ENCODE data around the gene KLHL26.

Gene KLHL26

DNA sequence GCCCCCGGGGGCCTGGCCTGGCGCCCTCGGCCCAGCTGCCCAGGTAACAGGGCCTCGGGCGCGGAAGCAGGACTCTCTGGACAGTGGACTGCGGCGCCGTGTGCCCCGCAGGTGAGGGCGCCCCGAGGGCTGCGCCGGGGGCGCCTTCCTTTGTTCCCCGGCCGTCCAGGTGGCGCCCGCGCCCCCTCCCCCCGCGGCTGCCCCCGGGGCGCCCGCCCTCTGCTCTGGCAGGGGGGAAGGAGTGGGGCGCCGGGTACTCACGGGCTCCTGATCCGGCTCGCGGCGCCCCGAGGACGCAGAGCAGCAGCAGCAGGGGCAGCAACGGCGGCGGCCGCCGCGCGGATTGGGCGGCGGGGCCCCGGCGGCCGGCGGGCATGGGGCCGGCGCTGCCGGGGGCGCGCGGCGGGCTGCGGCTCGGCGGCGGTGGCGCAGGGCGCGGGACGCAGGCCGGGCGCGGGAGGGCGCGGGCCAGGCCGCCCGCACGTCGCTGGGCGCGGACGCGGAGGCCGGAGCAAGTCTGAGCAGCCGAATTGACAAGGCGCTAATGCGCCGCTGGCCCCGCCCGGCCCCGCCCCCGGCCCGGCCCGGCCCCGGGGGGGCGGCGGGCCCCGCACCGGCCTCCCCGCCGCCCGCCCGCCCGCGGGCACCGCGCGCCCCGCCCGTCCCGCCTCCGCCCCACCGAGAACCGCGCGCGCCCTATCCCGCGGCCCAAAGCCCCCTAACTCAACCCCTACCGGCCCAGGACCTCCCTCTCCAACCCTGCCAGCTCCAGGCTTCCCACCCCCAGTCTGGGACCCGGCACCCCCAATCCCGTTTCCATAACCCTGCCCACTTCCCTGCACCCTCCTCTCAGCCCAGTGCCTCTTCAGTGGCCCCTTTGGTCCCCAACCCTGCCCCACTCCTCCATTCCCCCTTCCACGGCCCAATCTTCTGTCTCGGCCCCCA lies 30.3 kb upstream of the KLHL26 start, which contains the start of gene CRLF1:
CRLF1 (minus strand) TSS at position 519 of the 945 bp plus-strand sequence; CDS start at position 376, 143 bp downstream.
- DNase-seq (ENCODE audit: extremely low spot score): no peak
- TF ChIP-seq, protein P1, sequence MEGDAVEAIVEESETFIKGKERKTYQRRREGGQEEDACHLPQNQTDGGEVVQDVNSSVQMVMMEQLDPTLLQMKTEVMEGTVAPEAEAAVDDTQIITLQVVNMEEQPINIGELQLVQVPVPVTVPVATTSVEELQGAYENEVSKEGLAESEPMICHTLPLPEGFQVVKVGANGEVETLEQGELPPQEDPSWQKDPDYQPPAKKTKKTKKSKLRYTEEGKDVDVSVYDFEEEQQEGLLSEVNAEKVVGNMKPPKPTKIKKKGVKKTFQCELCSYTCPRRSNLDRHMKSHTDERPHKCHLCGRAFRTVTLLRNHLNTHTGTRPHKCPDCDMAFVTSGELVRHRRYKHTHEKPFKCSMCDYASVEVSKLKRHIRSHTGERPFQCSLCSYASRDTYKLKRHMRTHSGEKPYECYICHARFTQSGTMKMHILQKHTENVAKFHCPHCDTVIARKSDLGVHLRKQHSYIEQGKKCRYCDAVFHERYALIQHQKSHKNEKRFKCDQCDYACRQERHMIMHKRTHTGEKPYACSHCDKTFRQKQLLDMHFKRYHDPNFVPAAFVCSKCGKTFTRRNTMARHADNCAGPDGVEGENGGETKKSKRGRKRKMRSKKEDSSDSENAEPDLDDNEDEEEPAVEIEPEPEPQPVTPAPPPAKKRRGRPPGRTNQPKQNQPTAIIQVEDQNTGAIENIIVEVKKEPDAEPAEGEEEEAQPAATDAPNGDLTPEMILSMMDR (IDR thresholded peaks at IDR 0.05; ENCODE audit: control extremely low read depth, extremely low read depth, low read depth, missing control alignments): no peak
- ChIA-PET CTCF (no interaction called here), POLR2A (no interaction called here)

DNA sequence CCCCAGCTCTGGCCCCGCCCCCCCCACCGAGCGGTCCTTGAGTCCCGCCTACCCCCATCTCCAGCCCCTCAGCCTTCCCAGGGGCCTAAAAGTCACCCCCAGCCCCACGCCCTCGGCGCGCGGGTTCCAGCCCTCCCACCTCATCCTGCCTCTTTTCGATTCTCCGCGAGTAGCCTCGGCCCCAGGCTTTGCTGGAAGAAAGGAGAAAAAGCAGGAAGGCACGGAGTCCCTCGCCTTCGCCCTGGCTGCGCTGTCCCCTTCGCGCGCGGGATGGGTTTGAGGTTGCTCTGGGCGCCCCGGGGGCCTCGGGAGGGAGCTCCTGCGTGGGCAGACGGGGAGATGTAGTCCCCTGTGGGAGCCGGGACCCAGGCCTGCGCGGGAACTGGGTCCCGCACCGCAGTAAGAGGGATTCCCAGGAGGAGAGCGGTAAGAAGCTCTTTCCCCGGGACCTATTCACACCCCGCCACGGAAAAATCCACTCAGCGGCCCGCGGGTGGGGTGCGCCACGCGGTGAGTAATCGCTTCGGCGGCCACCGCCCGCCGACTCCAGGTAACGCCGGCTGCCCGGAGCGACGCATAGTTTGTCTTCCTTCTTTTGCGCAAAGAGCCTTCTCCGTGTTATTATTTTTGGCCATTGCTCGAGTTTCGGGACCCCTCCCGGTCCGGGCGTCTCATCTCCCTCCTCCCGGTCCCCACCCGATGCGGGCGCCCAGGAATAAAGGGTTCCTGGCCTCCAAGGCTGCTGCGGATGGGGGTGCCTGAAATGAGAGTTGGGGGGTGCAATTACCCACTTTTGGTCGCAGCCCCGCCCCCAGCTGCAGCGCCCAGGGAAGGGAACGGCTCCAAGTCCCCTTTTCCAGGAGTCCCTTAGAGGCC lies 29.4 kb upstream of the KLHL26 start:
- CTCF ChIA-PET: no interaction called here
- TF ChIP-seq, protein P1 (IDR thresholded peaks at IDR 0.05; ENCODE audit: control extremely low read depth, extremely low read depth, low read depth, missing control alignments): no peak
- POLR2A ChIA-PET: no interaction called here
- no peak for DNase-seq (ENCODE audit: extremely low spot score)

DNA sequence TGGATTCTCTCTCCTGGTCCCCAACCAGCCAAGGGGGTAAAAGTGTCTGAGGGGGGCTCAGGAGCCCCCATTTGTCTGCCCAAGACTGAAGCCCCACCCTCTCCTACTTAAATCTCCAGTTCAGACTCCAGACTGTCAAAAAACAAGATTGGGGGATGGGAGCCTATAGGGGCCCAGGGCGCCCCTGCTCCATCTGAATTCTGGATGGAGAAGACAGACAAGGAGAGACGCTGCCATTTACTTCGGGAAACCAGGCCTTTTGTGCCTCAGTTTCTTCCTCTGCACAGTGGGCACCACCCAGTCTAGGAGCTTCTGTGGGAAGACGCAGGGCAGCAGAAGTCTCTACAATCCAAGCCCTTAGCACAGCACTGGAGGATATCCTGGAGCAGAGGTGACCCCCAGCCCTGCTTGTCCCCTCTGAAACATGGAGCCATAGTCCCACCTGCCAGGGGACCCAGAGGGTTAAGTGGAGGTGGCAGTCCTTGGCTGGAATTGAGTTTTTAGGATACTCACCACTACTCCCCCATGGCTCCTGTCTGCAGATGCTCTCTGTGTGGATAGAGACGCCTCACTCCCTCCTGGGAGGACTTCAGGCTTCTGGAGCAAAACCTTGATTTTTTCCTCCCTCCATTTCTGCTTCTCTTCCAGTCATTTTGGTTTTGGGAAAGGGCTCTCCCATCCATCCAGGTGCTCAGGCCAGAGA lies 28.6 kb upstream of the KLHL26 start:
- DNase-seq (ENCODE audit: extremely low spot score): no peak
- ChIA-PET POLR2A (no interaction called here), CTCF (no interaction called here)
- TF ChIP-seq, protein P1 (IDR thresholded peaks at IDR 0.05; ENCODE audit: control extremely low read depth, extremely low read depth, low read depth, missing control alignments): no peak

DNA sequence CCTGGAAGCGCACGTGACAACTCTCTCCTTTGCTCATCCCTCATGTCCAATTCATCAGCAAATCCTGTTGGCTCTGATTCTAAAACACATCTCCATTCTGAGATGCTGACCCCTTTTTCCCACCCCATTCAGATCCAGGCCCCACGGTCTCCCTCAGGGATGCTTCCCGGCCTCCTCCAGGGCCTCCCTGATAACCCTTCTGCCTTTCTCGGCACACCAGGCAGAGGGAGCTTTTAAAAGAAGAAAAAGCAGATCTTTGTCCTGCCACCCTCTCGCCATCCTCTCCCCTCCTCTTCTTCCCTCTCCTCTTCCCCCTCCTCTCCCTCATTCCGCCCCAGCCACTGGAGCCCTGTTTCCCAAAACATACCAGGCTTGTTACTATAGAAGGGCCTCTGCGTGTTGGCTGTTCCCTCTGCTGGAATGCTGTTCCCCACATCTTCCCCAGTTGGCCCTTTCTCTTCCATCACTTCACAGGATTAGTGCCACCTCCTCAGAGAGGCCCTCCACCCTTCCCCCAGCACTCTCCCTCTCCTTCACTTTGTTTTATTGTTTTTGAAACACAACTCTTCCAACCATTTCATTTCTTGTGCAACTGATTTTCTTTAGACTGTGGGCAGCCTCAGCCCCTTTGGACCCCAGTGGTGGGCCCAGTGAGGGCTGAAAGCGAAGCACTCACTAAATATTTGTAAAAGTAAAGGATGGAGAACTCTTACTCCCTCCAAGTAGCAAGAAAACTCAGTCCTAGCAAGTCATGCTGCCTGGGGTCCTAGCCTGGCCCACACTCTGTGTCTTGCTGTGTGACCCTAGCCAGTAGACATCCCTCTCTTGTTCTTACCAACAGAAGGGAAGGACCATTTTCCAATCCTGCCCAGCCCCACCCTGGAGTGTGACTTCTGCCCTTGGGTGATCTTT lies 27.8 kb upstream of the KLHL26 start:
- DNase-seq (ENCODE audit: extremely low spot score): no peak
- CTCF ChIA-PET: interaction anchor here (1.3 kb wide), 1 partner anchor 15 kb away, joined by 6 read pairs; no protein-coding TSS in a partner anchor

DNA sequence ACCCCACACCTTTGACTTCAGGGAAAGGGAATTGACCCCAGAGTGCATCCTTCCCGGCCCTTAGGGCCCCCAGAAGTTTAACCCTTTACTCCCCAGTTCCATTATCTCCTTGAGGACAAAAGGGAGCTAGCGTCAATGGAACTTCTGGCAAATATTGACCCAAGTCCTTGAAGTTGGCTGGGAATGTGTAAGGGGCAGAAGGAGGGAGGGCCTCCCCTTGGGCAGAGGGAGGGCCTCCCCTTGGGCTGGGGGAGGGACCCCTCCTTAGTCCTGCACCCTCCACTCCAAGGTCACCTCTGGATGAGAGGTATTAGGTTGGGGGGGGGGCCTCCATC lies 27.1 kb upstream of the KLHL26 start:
- TF ChIP-seq, protein P1 (IDR thresholded peaks at IDR 0.05; ENCODE audit: control extremely low read depth, extremely low read depth, low read depth, missing control alignments): no peak
- POLR2A ChIA-PET: no interaction called here
- CTCF ChIA-PET: interaction anchor here (1.3 kb wide), 1 partner anchor 16 kb away, joined by 6 read pairs; no protein-coding TSS in a partner anchor
- DNase-seq (ENCODE audit: extremely low spot score): no peak

More for the DNA sequence above, 27.8 kb upstream of the KLHL26 start:
- POLR2A ChIA-PET: no interaction called here
- TF ChIP-seq, protein P1 (IDR thresholded peaks at IDR 0.05; ENCODE audit: control extremely low read depth, extremely low read depth, low read depth, missing control alignments): no peak
